ENCODE results near the gene ALG5.

The ALG5 gene

DNA sequence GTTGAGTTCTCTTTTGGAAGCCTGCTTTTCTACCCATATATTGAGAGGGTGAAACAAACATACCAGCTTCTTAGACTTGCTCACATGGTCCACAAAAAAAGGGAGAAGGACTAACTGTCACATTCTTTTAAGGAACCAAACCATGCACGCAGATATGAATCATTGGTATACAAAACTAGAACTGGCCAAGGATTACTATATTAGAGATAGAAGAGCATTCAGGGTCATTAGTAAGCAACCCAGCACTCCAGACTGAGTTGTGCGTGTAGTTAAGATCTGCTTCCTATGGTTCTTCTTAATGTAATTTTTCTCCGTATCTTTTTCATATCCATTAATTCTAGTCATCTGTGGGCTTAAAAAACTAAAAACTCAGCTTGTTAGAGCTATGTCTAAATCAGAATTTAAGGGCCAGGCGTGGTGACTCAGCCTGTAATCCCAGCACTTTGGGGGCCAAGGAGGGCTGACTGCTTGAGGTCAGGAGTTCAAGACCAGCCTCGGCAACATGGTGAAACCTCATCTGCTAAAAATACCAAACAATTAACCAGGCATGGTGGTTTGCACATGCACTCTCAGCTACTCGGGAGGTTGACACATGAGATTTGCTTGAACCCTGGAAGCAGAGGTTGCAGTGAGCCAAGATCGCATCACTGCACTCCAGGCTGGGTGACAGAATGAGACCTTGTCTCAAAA, 19.6 kb downstream of the ALG5 start:
- DNase-seq (ENCODE audit: low read depth) = no peak

GRCh38 chr13:36975172-36975571, 24.0 kb downstream of the ALG5 start:
- no peak for DNase-seq (ENCODE audit: low read depth)

DNA sequence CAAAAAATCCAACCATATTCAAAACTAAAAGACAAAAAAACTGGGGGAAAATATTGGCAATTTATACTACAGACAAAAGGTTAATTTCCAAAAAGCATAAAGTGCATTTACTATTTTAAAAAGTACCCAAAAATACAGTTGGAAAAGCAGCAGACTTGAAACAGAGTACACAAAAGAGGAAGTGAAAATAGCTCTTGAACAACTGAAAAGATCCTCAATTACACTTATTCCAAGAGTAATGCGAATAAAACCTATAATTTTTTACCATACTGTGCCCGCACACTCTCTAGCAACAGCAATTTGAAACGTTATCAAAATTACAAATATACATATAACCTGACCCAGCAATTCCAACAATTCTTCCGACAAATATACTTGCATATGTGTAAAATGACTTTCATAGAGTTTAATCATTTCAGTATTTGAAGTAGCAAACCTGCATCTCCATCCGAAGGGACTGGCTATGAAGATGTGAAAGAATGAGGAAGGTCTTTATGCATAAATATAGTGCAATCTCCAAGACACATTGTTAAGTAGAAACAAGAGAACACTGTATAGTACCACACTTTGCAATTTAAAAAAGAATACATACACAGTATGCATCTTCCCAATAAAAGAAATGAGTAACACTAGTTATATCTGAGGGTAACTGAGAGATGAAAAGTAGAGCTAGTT, 25.4 kb downstream of the ALG5 start:
- no peak for DNase-seq (ENCODE audit: low read depth)

GRCh38 chr13:36973009-36973408, 26.1 kb downstream of the ALG5 start:
- DNase-seq (ENCODE audit: low read depth) = no peak

DNA sequence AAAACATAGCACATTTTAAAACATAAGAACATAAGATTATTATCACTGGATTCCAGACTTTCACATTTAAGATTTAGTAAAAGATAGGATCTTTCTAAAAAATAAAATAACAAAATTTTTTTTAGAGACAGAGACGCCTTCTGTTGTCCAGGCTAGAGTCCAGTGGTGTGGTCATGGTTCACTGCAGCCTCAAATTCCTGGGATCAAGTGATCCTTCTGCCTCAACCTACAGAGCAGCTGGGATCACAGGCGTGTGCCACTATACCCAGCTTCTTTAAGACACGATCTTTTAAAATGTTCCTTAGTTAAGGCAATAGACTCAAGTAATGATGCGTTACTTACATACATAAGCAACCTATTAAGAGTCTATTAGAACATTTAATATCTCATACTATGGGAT, 32.7 kb downstream of the ALG5 start:
- DNase-seq (ENCODE audit: low read depth) = no peak

DNA sequence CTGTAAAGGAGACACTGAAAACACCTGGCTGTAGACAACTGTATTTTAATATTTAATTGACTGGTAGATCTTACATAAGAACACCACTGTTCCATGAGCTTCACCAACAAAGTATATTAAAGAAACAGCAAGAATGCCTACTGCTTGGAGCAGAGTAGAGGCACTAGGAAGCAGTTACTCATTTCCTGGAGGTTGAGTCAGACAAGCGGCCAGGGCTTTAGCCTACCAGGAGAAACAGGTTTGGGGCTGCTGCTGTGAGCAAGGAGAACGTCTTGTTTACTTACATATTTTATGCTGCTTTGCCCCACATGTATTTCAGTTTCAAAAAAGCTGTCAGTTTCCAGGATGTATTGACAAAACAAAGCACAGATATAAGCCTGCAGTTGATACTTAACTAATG, 33.4 kb downstream of the ALG5 start:
- DNase-seq (ENCODE audit: low read depth) = no peak

GRCh38 chr13:36959456-36960116, 39.6 kb downstream of the ALG5 start:
- no peak for DNase-seq (ENCODE audit: low read depth)

- no peak for DNase-seq (ENCODE audit: low read depth)
Observed at GRCh38 chr13:36954542-36954941, 44.6 kb downstream of the ALG5 start.

DNA sequence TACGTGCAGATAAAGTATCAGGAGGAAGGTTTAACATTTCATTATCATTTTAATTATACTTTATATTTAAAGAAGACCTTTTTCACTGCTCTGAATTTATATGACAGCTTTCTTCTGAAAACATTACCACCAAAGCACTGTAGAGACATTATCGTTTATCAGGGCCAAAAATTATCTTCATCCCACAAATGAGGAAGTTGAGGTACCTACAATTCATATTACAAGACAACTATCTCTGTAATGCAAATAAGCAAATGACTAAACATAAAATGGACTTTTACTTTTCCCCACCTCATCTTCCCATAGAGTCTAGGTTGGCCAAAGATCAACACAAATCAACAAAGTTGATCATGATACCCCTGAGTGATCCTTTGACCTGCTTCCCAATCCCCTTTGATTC, 48.2 kb downstream of the ALG5 start:
- DNase-seq (ENCODE audit: low read depth) = no peak

DNA sequence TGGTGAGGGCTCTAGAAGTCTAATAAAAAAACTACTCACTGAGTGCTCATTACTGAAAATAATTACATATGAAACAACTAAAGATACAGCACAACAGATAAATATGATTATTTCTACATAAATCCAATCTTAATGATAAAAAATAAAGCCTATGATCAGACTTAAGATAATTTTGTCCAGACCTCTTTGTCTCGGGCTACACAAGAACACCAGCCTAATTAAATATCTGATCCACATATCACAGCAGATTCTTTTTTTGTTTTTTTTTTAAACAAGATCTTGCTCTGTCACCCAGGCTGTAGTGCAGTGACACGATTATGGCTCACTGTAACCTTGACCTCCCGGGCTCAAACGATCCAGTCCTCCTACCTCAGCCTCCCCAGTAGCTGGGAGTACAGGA, 48.8 kb downstream of the ALG5 start:
- no peak for DNase-seq (ENCODE audit: low read depth)

DNA sequence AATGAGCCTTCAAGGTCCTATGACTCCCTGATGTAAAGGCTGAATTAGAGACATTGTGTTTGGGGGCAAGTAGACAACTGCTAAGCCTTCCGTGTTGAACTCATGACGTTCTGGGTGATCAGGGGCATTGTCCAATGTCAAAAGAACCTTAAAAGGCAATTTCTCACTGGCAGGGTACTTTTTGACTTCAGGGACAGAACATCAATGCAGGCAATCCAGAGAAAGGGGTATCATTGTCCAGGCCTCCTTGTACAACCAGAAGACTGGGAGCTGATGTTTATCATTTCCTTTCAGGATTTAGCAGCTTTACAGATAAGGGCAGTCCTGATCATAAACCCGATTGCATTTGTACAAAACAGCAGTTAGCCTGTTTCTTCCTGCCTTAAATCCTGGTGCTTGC, 54.1 kb downstream of the ALG5 start:
- no peak for DNase-seq (ENCODE audit: low read depth)

GRCh38 chr13:36925603-36926002, 73.5 kb downstream of the ALG5 start:
- no peak for DNase-seq (ENCODE audit: low read depth)

- no peak for DNase-seq (ENCODE audit: low read depth)
Observed at GRCh38 chr13:36924001-36924400, 75.1 kb downstream of the ALG5 start.

- DNase-seq (ENCODE audit: low read depth) = no peak
Observed at GRCh38 chr13:36921631-36922301, 77.4 kb downstream of the ALG5 start.

GRCh38 chr13:36920616-36921185, 78.4 kb downstream of the ALG5 start:
- DNase-seq (ENCODE audit: low read depth) = no peak

DNA sequence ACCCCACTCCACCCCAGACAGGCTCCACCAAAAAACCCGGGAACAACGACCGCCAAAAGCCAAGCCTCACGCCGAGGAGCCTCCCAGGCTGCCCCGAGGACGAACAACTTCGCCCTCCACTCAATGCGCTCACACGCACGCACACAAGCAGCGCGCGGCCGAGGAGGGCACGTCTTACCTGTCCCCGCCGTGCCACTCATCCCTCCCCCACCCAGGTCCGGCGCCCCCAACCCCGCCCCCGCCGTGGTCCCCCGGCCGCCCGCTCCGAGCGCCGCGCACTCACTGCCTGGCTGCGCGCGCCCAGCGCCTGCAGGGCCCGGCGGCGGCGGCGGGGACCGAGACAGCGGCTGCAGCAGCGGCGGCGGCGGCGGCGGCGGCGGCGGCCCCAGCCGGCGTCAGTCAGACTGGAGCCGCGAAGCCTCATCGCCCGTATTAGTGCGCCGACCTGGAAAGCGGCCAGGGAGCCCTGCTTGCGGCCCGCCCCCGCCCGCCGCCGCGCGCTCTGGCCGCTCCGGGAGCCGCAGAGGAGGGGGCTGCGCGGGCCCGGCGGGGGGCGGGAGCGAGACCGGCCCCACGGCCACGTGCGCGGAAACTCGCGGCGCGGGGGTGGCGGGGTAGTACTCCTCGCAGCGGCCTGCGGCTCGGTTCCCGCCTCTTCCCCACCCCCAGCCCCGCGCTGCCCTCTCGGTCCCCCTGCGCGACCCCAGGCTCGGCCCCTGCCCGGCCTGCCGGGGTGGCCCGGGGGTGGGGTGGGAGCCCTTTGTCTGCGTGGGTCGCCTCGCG, 79.1 kb downstream of the ALG5 start, which contains the start of gene SMAD9:
TSS of gene SMAD9 (minus strand) at position 406 of the 783 bp plus-strand sequence. CDS start 40,549 bp downstream, outside the sequence.
- no peak for DNase-seq (ENCODE audit: low read depth)

- DNase-seq (ENCODE audit: low read depth) = no peak
Observed at GRCh38 chr13:36919171-36919832, 79.8 kb downstream of the ALG5 start.

DNA sequence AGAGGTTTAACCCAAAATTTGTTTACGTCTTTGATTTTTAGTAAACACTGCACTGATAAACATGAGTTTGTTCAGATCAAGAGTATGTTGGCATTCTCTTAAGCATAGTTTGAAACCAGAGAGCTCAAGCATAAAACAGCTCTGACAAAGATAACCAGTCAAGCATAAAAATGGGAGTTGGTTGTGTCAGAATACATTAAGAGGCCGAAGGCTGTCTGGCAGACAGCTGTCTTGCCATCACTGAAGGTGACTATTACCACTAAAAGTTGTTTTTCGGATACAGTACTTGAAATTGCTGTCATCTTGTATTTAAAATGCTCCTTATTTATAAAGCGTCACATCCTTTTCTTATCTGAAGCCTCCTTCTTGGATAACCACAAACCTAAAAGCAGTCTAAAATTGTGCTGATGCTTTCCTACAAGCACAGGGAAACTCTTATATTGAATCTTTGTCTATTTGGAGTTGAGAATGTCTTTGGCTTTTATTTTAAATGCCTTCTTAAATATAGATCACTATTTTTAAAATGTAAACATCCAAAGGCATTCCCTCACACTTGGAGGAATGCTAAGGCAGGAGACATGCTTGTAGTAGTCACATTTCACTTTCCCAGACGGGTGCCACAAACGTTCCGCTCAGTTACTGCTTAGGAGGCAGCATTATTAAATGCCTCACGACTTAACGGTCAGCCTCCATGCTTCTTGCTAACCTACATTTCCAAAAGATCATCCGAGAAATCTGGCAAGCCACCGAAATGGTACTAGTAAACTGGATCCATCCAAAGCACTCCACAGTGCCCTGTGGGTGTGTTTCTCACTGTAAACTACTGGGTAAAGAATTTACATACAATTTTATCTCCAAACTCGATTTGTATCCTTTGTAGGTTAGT, 80.7 kb downstream of the ALG5 start:
- DNase-seq (ENCODE audit: low read depth) = no peak

DNA sequence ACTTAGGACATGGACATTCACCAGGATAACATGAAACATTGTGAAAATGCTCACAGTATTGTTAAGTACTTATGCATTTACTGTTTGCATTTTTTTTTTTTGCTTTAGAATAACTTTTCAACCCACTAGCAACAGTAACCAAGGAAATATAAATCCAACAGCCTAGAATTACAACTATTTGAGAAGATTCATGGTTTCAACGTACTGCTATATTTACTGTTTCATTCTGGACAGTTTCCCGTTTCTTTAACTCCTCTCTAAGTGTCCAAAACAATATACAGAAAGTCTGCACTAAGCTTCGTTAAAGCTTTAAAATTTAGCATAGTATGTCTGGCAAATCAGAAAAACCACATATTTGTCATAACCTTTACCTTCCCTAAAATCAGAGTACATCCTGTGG, 81.8 kb downstream of the ALG5 start:
- no peak for DNase-seq (ENCODE audit: low read depth)
